GM10266 (cell line): ENCODE results near the gene TREX2.

Source experiments
- DNase-seq: peaks from one replicate; pipeline ENCODE4 v3.0.0; 2012; ENCODE audit errors: extremely low spot score
- TF ChIP-seq, protein P1 (sequence below): IDR thresholded peaks from 2 replicates; pipeline ENCODE4 v1.5.1; 2012; ENCODE audit warnings: mild to moderate bottlenecking, low read depth; ENCODE audit not compliant: control insufficient read depth, insufficient read depth; ENCODE audit errors: missing control alignments

TREX2 gene

DNA sequence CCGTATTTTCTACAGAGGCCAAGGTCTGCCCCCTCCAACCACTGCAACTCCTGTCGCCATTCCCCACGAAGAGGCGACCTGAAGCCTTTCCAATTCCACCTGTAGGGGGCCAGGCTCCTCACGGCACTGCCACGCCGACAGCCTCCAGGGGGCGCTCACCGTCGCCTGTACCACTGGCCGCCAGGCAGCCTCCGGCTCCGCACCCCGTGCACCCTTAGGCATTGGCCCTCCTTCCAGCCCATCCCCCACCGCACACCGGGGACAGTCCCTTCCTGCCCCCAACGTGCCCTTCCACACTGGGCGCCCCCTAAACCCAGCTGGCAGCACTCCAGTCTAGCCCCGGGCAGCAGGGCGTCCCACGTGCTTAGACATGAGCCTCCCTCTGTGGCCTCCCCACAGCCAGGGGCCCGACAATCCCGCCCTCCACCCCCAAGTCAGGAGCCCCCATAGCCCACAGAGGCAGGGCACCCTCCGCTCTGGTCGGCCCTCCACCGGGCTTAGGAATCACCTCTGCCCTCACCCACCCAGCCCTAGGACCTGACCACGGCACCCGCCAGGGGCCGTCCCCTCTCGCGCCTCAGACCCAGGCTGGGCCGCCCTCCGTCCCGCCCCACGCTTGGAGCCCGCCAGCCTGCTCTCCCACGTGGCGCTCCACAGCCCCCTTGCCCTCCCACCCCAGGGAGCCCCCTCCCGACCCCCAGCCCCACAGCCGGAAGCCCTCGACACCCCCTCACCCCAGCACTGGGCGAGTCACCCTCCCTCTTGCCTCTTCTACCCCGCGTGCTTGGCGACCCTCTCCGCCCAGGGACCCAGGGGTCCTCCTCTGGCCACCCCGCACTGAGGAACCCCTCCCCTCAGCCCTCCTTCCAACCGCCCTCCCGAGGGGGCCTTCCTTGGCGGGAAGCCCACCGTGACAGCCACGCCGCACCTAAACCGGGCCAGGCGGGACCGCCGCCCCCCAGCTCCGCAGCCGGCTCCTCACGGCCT, 45.4 kb downstream of the TREX2 start:
- TF ChIP-seq, protein P1, sequence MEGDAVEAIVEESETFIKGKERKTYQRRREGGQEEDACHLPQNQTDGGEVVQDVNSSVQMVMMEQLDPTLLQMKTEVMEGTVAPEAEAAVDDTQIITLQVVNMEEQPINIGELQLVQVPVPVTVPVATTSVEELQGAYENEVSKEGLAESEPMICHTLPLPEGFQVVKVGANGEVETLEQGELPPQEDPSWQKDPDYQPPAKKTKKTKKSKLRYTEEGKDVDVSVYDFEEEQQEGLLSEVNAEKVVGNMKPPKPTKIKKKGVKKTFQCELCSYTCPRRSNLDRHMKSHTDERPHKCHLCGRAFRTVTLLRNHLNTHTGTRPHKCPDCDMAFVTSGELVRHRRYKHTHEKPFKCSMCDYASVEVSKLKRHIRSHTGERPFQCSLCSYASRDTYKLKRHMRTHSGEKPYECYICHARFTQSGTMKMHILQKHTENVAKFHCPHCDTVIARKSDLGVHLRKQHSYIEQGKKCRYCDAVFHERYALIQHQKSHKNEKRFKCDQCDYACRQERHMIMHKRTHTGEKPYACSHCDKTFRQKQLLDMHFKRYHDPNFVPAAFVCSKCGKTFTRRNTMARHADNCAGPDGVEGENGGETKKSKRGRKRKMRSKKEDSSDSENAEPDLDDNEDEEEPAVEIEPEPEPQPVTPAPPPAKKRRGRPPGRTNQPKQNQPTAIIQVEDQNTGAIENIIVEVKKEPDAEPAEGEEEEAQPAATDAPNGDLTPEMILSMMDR: peak; percentile 83
- DNase-seq: peak; percentile 79

DNA sequence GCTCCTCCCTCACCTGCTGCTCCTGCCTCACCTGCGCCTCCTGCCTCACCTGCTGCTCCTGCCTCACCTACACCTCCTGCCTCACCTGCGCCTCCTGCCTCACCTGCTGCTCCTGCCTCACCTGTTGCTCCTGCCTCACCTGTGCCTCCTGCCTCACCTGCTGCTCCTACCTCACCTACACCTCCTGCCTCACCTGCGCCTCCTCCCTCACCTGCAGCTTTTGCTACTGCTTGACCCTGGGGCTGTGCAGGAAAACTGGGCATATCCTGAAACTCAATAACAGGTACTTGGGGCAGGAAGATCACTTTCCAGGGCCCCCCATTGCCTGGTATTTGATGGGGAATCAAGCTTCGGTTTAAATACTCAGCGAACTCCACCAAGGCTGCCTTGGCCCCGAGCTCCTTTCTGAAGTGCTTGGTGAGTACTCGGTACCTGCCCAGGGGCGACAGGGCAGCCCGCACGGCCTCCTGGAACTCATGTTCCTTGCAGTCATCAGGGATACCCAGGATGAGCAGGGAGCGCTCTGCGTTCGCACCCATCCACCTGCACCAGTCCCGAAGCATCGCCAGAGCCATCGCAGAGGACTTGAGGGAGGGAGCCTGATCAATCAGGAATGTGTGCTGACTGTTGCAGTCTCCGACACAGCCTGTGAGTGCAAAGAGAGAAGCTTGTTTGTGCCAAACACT, 47.4 kb downstream of the TREX2 start:
- TF ChIP-seq, protein P1: no peak
- DNase-seq: no peak

DNA sequence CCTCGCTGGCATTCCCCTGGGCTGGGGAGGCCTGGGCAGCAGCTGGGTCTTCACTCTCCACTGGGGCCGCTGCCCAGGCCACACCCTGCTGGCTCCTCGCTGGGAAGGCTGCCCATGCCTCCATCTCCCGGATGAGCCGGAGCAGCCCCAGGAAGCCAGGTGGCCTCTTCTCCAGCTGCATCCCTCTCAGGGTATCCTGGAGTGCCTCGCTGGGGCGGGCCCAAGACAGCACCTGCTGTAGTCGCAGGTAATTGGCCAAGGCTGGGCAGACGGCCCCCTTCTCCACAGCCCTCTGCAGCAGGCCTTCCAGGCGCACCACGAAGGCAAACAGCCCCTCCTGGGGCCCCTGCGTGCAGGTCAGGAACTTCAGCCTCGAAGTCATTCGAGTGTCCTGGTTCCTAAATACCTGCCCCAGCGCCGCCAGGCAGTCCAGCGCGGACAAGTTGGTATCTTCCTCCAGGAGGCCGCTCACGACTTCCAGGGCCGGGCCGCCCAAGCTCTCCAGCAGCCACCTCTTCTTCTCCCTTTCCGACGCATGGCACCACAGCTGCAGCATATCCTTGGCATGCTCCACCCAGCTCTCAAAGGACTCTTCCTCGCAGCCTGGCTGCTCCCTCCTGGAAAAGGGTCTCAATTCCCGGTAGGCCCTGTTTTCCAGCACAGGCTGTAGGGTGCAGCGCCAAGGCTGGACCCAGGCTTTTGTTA, 48.4 kb downstream of the TREX2 start:
- no peak for DNase-seq
- TF ChIP-seq, protein P1: no peak

DNA sequence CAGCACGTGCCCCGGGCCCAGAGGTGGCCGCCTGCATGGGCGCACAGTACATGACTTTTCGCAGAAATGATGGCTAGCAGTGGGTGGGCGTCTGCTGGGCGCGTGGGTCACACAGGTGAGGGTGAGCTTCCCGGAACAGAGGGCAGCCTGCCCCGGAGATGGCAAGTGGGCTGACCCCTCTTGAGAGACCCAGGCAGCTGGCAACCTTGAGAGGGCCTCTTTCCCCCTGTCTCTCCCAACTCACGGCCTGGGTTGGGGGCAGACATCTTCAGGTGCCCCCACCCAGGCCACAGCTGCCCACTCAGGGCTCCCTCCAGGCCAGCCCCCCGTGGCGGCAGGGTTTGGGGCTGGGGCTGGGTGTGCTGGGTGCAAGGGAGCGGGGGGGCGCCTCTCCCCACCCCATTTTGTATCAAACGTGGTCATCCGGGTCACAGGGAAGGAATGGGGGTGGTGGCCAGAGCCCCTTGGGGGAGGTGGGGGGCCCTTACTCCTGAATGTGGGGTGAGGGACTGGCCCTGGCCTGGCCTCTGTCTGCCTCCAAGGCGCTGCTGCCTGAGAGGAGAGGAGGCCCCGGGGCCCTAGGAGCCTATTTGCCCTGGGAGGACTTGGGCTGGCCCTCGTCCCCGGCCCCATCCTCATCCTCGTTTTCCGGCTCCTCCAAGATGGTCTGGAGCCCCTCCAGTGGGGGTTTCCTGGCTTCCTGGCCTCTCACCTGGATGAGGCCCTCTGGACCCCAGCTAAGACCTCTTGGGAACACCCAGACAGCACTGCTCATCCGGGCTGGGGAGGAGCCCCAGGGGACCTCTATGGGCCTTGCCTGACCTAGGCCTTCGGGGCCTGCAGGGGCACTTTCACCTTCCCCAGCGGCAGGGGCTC, 49.3 kb downstream of the TREX2 start:
- DNase-seq: no peak
- TF ChIP-seq, protein P1: no peak

DNA sequence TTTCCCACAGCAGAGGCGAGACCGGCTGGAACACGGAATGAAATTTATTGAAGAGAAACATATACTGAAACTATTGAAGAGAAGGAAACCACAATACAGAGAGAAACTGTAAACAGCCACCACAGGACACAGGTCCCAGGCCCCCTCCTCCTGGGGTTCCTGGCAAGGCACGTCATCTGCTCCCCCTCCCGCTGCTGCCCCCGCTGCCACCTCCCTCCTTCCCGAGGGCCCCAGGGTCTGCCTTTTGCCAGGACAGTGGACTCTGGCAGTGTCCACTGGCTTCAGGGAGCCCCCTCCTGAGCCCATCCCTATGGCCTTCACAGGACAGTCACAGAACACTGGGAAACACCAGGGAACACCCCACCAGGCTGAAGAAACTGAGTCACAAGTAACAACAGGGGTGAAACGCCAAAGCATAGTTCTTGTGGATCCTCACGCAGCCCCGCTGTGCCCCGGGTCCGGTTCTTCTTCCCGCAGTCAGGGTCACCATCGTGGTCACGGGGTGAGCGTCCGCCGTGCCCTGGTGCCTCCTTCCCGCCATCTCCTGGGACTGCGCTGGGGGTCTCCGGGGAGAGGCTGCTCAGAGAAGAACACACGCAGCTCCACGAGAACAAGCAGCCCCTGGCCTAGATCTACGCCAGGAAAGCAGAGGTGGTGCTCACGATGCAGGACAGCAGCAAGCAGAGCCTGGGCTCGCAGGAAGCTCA, 50.1 kb downstream of the TREX2 start:
- DNase-seq: no peak
- TF ChIP-seq, protein P1: no peak

DNA sequence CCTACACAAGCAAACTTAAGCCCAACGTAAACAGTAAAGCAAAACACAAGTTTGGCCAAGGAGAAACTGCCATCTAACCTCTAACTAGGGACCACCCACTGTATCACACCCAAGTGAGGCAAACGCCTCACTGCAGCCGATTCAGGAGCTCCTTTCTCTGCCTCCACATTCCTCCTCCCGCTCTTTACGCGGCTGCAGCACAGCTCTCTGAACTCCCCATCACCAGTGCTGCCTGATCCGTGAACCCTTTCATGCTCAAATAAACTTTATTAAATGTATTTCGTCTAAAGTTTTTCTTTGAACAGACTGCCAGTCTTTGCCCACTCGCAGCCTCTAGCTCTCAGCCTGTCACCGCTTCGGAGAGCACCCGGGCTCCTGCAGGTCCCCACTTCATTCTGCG, 51.2 kb downstream of the TREX2 start:
- DNase-seq: no peak

More for the DNA sequence above, 51.2 kb downstream of the TREX2 start:
- TF ChIP-seq, protein P1: no peak
